Measurements from ENCODE around the gene APOB.

- TF ChIP-seq, protein P1, sequence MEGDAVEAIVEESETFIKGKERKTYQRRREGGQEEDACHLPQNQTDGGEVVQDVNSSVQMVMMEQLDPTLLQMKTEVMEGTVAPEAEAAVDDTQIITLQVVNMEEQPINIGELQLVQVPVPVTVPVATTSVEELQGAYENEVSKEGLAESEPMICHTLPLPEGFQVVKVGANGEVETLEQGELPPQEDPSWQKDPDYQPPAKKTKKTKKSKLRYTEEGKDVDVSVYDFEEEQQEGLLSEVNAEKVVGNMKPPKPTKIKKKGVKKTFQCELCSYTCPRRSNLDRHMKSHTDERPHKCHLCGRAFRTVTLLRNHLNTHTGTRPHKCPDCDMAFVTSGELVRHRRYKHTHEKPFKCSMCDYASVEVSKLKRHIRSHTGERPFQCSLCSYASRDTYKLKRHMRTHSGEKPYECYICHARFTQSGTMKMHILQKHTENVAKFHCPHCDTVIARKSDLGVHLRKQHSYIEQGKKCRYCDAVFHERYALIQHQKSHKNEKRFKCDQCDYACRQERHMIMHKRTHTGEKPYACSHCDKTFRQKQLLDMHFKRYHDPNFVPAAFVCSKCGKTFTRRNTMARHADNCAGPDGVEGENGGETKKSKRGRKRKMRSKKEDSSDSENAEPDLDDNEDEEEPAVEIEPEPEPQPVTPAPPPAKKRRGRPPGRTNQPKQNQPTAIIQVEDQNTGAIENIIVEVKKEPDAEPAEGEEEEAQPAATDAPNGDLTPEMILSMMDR (IDR thresholded peaks at IDR 0.05; ENCODE audit: low read depth, low read length, poor library complexity, severe bottlenecking), result no peak
- no peak for TF ChIP-seq EZH2phosphoT487 (IDR thresholded peaks at IDR 0.05; ENCODE audit: borderline replicate concordance, low read length)
Measured at GRCh38 chr2:21092308-21092869, 48.5 kb upstream of the APOB start.

All from DOHH2 (cell line).